ENCODE measurements around the gene MRPL34. TPM values are rescaled to one million over a fixed set of nuclear protein-coding genes. Genes with fewer than 3 reads are reported as not detected.

MRPL34 gene
- total and polyA plus RNA-seq, 9 of the 15 experiments (the other 6 are each of a cell fraction or from before 2014, with no cell fraction given): 11.5 to 256 (median 72.5) TPM

DNA sequence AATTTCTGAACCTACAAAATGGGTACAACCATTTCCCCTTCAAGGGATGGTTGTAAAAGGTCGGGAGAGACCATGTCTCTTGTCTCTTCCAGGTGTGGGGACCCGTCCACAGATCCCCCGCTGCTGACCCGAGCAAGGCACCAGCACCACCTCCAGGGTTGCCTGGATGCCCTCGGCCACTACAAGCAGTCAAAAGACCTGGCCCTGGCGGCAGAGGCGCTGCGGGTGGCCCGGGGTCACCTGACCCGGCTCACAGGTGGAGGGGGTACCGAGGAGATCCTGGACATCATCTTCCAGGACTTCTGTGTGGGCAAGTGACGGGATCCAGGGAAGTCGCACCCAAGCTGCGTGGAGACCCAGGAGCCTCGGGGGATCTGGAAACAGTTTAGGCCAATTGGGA, 35.7 kb downstream of the MRPL34 start:
- H3K9me3 ChIP-seq (replicated peaks; ENCODE audit: control insufficient read depth, insufficient read depth, low read depth, low read length): no peaks in the 10 kb centered on the region
- TF ChIP-seq NFIX (CRISPR knock-in tag; IDR thresholded peaks at IDR 0.05; ENCODE audit: low read depth): no peak
- TF ChIP-seq, protein P1, sequence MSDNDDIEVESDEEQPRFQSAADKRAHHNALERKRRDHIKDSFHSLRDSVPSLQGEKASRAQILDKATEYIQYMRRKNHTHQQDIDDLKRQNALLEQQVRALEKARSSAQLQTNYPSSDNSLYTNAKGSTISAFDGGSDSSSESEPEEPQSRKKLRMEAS (CRISPR knock-in tag; IDR thresholded peaks at IDR 0.05): no peak
- TF ChIP-seq POLR2B (IDR thresholded peaks at IDR 0.05; ENCODE audit: low read depth, partially characterized antibody): no peak
- TF ChIP-seq, protein P2, sequence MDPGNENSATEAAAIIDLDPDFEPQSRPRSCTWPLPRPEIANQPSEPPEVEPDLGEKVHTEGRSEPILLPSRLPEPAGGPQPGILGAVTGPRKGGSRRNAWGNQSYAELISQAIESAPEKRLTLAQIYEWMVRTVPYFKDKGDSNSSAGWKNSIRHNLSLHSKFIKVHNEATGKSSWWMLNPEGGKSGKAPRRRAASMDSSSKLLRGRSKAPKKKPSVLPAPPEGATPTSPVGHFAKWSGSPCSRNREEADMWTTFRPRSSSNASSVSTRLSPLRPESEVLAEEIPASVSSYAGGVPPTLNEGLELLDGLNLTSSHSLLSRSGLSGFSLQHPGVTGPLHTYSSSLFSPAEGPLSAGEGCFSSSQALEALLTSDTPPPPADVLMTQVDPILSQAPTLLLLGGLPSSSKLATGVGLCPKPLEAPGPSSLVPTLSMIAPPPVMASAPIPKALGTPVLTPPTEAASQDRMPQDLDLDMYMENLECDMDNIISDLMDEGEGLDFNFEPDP (CRISPR knock-in tag; IDR thresholded peaks at IDR 0.05): no peak
- no peak for TF ChIP-seq SIX5 (IDR thresholded peaks at IDR 0.05; ENCODE audit: borderline replicate concordance in 1 of 2, insufficient read depth in 1 of 2, low read depth in 1 of 2, low read length in 2 of 2)
- 93% methylated on average over 13 of the region's 15 CpGs for WGBS (ENCODE audit: insufficient coverage, low coverage, missing lambda C conversion rate)
- CTCF ChIA-PET (ENCODE audit: low intra/inter-chr PET ratio): no interaction called here
- no peaks in the 10 kb centered on the region for H3K27me3 ChIP-seq (ENCODE audit: control insufficient read depth in 2 of 2, insufficient read depth in 2 of 2, low read length in 2 of 2)
- intact Hi-C loops (cut with micrococcal nuclease) (no loop called here), in situ Hi-C loops (cut with MboI) (no loop called here)
- H3K4me3 ChIP-seq: no peak overlapping the region
- H3K79me2 ChIP-seq (ENCODE audit: control insufficient read depth, insufficient read depth, low read length): peaks cover 20% of the 10 kb centered on the region
- FAIRE-seq (no peak), ATAC-seq (no peak), DNase-seq (ENCODE audit: extremely low read depth in 1 of 4, low spot score in 3 of 4) (no peak)
- no TSS peak for BruUV-seq (replicated peaks)
- POLR2A ChIA-PET: no interaction called here
- peaks cover 24% of the 10 kb centered on the region; the same call in 1 of the 3 replicates for H3K36me3 ChIP-seq (ENCODE audit: control insufficient read depth, insufficient read depth, low read length)
- peaks cover 7 to 43% of the 10 kb centered on the region in 2 experiments; a peak in 4 of 5 replicates for H3K4me1 ChIP-seq (replicated peaks in 1 of 2; ENCODE audit: control insufficient read depth in 2 of 2, insufficient read depth in 2 of 2, low read length in 2 of 2)
- no peak overlapping the region for H3K9ac ChIP-seq (ENCODE audit: insufficient read depth in 1 of 2, low read depth in 2 of 2, low read length in 2 of 2)
- H4K20me1 ChIP-seq (replicated peaks; ENCODE audit: control insufficient read depth, insufficient read depth, low read length): no peaks in the 10 kb centered on the region; the same call in 1 of the 2 replicates
- no peak overlapping the region for H2AFZ ChIP-seq (ENCODE audit: low read depth, low read length)
- no peak overlapping the region for H3K4me2 ChIP-seq (ENCODE audit: insufficient read depth, low read length)
- no peak overlapping the region for H3K27ac ChIP-seq (ENCODE audit: extremely low read depth, low read depth, low read length)
- no peaks in the 10 kb centered on the region for H3K9me1 ChIP-seq (ENCODE audit: control insufficient read depth, insufficient read depth, low read length)

All from K562 (cell line).